ENCODE data around the gene RBM47. TPM values are rescaled to one million over a fixed set of nuclear protein-coding genes. Genes with fewer than 3 reads are reported as not detected.

RBM47 gene
- total RNA-seq, 4 donors from 2014 or later = 182 to 423 (median 320) TPM

GRCh38 chr4:40575846-40576245 lies 53.8 kb downstream of the RBM47 start:
- DNase-seq = no peak
- Histone ChIP-seq H3K27me3 (no peaks in the 10 kb centered on the region), H3K4me1 (peaks cover 0 to 19% (median 0%) of the 10 kb centered on the region in 4 donors)

GRCh38 chr4:40573593-40574311 lies 55.9 kb downstream of the RBM47 start:
- H3K27me3 ChIP-seq = no peaks in the 10 kb centered on the region
- peak overlapping the region in 1 of 4 donors; percentile 51 for H3K27ac ChIP-seq
- TF ChIP-seq POLR2A (IDR thresholded peaks at IDR 0.05) = no peak
- TF ChIP-seq, protein P1, sequence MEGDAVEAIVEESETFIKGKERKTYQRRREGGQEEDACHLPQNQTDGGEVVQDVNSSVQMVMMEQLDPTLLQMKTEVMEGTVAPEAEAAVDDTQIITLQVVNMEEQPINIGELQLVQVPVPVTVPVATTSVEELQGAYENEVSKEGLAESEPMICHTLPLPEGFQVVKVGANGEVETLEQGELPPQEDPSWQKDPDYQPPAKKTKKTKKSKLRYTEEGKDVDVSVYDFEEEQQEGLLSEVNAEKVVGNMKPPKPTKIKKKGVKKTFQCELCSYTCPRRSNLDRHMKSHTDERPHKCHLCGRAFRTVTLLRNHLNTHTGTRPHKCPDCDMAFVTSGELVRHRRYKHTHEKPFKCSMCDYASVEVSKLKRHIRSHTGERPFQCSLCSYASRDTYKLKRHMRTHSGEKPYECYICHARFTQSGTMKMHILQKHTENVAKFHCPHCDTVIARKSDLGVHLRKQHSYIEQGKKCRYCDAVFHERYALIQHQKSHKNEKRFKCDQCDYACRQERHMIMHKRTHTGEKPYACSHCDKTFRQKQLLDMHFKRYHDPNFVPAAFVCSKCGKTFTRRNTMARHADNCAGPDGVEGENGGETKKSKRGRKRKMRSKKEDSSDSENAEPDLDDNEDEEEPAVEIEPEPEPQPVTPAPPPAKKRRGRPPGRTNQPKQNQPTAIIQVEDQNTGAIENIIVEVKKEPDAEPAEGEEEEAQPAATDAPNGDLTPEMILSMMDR (IDR thresholded peaks at IDR 0.05) = no peak
- H3K4me1 ChIP-seq = peaks cover 0 to 19% (median 0%) of the 10 kb centered on the region in 4 donors
- H3K9me3 ChIP-seq = no peaks in the 10 kb centered on the region
- no peaks in the 10 kb centered on the region for H3K36me3 ChIP-seq
- peak in 2 of 3 donors; percentile 38 to 53 for DNase-seq
- H3K4me3 ChIP-seq = no peak overlapping the region

More at GRCh38 chr4:40575846-40576245, 53.8 kb downstream of the RBM47 start:
- no peaks in the 10 kb centered on the region for H3K9me3 ChIP-seq
- no peaks in the 10 kb centered on the region for H3K36me3 ChIP-seq
- H3K4me3 ChIP-seq = no peak overlapping the region
- H3K27ac ChIP-seq = peak overlapping the region in 2 of 4 donors; percentile 10 to 71
- TF ChIP-seq, protein P1 (IDR thresholded peaks at IDR 0.05) = no peak
- no peak for TF ChIP-seq POLR2A (IDR thresholded peaks at IDR 0.05)

DNA sequence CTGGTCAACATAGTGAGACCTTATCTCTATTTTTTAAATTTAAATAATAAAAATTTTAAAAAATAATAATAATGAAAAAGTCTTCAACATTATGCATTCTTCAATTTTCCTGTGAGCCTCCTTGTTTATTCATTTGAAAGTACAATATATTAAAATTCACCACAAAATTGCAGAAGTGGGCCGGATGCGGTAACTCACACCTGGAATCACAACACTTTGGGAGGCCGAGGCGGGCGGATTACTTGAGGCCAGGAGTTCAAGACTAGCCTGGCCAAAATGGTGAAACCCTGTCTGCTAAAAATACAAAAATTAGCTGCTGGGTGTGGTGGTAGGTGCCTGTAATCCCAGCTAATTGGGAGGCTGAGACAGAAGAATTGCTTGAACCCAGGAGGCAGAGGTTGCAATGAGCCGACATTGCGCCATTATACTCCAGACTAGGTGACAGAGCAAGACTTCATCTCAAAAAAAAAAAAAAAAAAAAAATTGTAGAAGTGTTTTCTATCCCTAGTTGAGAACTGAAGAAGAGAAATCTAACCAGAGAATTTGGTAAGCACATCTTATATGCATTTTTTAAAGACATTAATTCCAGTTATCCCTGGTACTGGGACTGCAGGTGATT lies 56.9 kb downstream of the RBM47 start:
- TF ChIP-seq, protein P1 (IDR thresholded peaks at IDR 0.05) = no peak
- TF ChIP-seq POLR2A (IDR thresholded peaks at IDR 0.05) = no peak
- Histone ChIP-seq H3K36me3 (no peaks in the 10 kb centered on the region), H3K9me3 (no peaks in the 10 kb centered on the region), H3K27me3 (no peaks in the 10 kb centered on the region), H3K4me3 (no peak overlapping the region), H3K4me1 (peaks cover 0 to 13% (median 0%) of the 10 kb centered on the region in 4 donors), H3K27ac (peak overlapping the region in 1 of 4 donors; percentile 51)
- DNase-seq = peak in 2 of 3 donors; percentile 68 to 75

DNA sequence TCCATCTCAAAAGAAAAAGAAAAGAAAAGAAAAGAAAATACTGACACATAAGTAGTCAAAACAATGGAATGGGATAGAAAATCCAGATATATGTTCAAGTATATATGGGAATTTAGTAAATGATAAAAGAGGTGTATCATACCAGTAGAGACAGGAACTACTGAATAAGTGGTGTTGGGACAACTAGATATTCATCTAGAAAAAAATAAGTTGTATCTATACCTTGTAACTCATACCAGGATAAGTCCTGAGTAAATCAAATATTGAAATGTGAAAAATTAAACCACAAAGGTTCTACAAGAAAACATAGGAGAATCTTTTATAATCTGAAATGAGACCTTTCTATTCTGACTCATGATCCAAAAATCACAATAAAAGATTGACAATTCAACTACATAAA lies 58.5 kb downstream of the RBM47 start:
- Histone ChIP-seq H3K36me3 (no peaks in the 10 kb centered on the region), H3K27me3 (no peaks in the 10 kb centered on the region)
- no peak for TF ChIP-seq POLR2A (IDR thresholded peaks at IDR 0.05)
- TF ChIP-seq, protein P1 (IDR thresholded peaks at IDR 0.05) = no peak

GRCh38 chr4:40570348-40571077 lies 59.2 kb downstream of the RBM47 start:
- Histone ChIP-seq H3K4me3 (no peak overlapping the region), H3K9me3 (no peaks in the 10 kb centered on the region), H3K27ac (no peak overlapping the region), H3K36me3 (no peaks in the 10 kb centered on the region), H3K27me3 (no peaks in the 10 kb centered on the region), H3K4me1 (no peaks in the 10 kb centered on the region)
- TF ChIP-seq POLR2A (IDR thresholded peaks at IDR 0.05) = no peak
- TF ChIP-seq, protein P1 (IDR thresholded peaks at IDR 0.05) = no peak
- peak in 1 of 3 donors; percentile 4 for DNase-seq

More for the DNA sequence above, 58.5 kb downstream of the RBM47 start:
- Histone ChIP-seq H3K4me1 (peaks cover 0 to 4% (median 0%) of the 10 kb centered on the region in 4 donors), H3K9me3 (no peaks in the 10 kb centered on the region), H3K4me3 (no peak overlapping the region), H3K27ac (no peak overlapping the region)
- DNase-seq = no peak

Measured in Peyer's patch (tissue), 4 donors.